AG10803 (cell line): ENCODE data around the gene NAP1L2.
A peak's percentile ranks its signal among the peaks of the same experiment; 100 is the strongest.

Experiments
- DNase-seq: peaks from one replicate; pipeline ENCODE4 v3.0.0; 2010; ENCODE audit warnings: low read depth
- H3K4me3 ChIP-seq: 2 replicates; pipeline ENCODE4 v1.5.1; 2011; ENCODE audit warnings: mild to moderate bottlenecking, low read length, control low read depth
- CTCF ChIP-seq: conservative IDR thresholded peaks from 2 replicates; pipeline ENCODE4 v1.5.1; 2011; ENCODE audit warnings: mild to moderate bottlenecking, low read length, control low read depth, inconsistent platforms

The NAP1L2 gene, protein sequence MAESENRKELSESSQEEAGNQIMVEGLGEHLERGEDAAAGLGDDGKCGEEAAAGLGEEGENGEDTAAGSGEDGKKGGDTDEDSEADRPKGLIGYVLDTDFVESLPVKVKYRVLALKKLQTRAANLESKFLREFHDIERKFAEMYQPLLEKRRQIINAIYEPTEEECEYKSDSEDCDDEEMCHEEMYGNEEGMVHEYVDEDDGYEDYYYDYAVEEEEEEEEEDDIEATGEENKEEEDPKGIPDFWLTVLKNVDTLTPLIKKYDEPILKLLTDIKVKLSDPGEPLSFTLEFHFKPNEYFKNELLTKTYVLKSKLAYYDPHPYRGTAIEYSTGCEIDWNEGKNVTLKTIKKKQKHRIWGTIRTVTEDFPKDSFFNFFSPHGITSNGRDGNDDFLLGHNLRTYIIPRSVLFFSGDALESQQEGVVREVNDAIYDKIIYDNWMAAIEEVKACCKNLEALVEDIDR

DNA sequence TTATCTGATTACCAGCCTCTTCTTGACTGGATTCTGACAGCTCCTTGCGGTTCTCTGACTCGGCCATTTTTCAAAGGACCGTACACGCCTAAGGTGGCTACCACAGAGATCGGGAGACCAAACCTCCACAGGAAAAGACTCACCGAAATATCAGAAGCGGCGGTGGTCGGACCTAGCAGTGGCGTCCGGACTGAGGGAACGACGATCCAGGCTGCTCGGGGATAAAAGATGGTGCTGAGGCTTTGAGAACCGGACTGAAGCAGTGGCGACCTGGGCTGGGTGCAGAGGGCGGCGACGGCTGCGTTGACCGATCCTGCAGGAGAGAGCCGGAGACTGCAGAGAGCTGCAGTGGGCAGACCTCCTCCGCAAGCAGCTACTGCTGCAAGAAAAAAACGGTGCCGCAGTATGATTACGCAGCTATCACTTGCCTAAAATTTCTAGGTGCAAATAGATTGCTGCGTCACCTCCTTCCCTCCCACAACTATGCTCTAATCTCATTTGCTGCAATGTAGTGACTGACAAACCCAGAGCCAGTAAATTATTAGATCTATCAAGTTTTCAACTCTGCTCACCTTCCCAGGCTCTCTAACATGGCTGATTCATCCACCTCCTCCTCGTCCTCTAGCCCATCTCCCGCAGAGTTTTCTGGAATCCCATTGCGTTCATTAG is at the start of gene NAP1L2:
Gene NAP1L2 (minus strand): TSS at position 426 of the 669 bp plus-strand sequence. CDS start 359 bp downstream, at position 67.
- DNase-seq = peak; percentile 0
- no peak for TF ChIP-seq CTCF
- peak within 1 kb of the TSS; percentile 42 for H3K4me3 ChIP-seq

DNA sequence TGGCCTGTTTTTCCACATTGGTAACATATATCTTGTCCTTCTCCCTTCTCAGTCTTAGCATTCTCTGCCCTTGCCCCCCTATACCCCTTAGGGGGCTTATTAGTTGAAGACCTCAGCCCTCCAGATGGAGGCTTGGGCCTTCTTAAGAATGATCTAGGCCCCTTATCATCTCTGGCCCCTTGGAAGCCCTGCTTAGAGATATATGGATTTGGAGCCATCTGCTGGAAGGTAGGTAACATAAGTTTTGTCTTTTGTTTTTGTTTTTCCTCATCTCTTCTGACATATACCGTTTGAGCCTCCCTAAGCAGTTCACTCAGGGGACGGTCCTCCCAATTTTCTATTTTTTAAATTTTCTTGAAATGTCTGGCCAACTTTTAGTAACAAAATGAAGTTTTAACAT is 48.3 kb upstream of the NAP1L2 start:
- peak; percentile 0 for DNase-seq
- no peak overlapping the region for H3K4me3 ChIP-seq
- TF ChIP-seq CTCF = 0 out of 2 replicates have a peak, but pooled peaks have one; percentile 6

GRCh38 chrX:73239242-73239641 is 24.6 kb upstream of the NAP1L2 start:
- TF ChIP-seq CTCF = no peak
- DNase-seq = no peak

GRCh38 chrX:73217621-73218020 is 3.0 kb upstream of the NAP1L2 start:
- no peak for TF ChIP-seq CTCF
- no peak for DNase-seq

More at GRCh38 chrX:73239242-73239641, 24.6 kb upstream of the NAP1L2 start:
- no peak overlapping the region for H3K4me3 ChIP-seq

GRCh38 chrX:73215246-73215645 is 595 bp upstream of the NAP1L2 start:
- DNase-seq = no peak
- no peak overlapping the region for H3K4me3 ChIP-seq
- TF ChIP-seq CTCF = no peak

More at GRCh38 chrX:73217621-73218020, 3.0 kb upstream of the NAP1L2 start:
- H3K4me3 ChIP-seq = no peak overlapping the region

DNA sequence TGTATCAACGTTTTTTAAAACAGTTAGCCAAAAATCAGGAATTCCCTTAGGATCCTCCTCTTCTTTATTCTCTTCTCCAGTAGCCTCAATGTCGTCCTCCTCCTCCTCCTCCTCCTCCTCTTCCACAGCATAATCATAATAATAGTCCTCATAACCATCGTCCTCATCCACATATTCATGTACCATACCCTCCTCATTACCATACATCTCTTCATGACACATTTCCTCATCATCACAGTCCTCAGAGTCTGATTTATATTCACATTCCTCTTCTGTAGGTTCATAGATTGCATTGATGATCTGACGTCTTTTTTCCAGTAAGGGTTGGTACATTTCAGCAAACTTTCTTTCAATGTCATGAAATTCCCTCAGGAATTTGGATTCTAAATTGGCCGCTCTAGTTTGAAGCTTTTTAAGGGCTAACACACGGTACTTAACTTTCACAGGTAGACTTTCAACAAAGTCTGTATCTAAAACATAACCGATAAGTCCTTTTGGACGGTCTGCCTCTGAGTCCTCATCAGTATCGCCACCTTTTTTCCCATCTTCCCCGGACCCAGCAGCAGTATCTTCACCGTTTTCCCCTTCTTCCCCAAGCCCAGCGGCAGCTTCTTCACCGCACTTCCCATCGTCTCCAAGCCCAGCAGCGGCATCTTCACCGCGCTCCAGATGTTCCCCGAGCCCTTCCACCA is 771 bp downstream of the NAP1L2 start:
- H3K4me3 ChIP-seq = peak overlapping the region; percentile 42
- no peak for TF ChIP-seq CTCF
- DNase-seq = no peak
